Measurements from ENCODE around the gene ZNF384.

ZNF384 gene

DNA sequence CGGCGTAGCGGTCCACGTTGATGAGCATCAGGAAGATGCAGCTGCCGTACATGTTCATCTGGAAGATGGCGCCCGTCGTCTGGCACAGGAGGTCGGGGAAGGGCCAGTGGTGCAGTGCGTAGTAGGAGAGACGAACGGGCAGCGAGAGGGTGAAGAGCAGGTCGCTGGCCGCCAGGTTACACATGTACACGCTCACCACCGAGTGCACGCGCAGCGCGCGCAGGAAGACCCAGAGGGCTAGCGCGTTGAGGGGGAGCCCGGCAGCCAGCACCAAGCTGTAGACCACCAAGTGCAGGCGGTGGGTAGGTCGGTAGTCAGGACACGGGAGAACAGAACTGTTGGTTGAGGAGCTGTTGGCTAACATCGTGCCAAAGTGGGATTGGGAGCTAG lies 68.3 kb downstream of the ZNF384 start:
- no peaks in the 10 kb centered on the region for H3K36me3 ChIP-seq
- no peak overlapping the region for H3K4me3 ChIP-seq (ENCODE audit: low read depth, low read length)
- TF ChIP-seq, protein P1, sequence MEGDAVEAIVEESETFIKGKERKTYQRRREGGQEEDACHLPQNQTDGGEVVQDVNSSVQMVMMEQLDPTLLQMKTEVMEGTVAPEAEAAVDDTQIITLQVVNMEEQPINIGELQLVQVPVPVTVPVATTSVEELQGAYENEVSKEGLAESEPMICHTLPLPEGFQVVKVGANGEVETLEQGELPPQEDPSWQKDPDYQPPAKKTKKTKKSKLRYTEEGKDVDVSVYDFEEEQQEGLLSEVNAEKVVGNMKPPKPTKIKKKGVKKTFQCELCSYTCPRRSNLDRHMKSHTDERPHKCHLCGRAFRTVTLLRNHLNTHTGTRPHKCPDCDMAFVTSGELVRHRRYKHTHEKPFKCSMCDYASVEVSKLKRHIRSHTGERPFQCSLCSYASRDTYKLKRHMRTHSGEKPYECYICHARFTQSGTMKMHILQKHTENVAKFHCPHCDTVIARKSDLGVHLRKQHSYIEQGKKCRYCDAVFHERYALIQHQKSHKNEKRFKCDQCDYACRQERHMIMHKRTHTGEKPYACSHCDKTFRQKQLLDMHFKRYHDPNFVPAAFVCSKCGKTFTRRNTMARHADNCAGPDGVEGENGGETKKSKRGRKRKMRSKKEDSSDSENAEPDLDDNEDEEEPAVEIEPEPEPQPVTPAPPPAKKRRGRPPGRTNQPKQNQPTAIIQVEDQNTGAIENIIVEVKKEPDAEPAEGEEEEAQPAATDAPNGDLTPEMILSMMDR (IDR thresholded peaks at IDR 0.05; ENCODE audit: low read depth, low read length): no peak
- no peak overlapping the region for H3K27ac ChIP-seq
- no peak for DNase-seq
- H3K9me3 ChIP-seq (ENCODE audit: severe bottlenecking): no peaks in the 10 kb centered on the region
- H3K27me3 ChIP-seq (ENCODE audit: insufficient read depth, low read depth, severe bottlenecking): no peaks in the 10 kb centered on the region

DNA sequence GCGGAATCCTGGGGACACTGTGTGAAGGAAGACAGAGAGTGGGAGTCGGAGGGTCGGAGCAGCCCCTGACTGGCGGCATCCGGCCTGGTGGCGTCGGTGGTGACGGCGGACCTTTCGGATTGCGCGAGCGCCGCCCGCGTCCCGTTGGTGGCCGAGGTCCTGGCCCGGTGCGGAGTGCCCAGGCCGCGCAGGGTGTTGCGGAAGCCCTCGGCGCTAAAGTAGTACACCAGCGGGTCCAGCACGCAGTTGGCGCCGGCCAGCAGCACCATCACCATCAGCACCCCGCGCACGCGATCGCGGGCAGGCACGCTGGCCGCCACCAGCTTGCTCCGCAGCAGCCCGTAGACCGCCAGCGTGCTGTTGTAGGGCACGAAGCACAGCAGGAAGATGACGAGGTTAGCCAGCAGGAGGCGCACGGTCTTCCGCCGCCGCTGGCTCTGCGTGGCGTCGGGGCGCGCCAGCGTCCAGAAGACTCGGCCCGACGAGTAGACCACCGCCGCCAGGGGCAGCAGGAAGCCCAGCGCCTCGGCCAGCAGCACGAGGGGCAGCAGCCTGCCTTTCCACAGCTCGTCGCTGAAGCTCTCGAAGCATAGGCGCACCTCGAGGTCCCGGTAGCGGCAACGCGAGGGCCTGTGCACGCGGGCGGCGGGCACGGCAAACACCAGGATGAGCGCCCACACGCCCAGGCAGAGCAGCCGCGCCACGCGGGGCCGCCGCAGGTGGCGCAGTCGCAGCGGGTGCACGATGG lies 68.9 kb downstream of the ZNF384 start:
- no peak overlapping the region for H3K27ac ChIP-seq
- no peaks in the 10 kb centered on the region for H3K27me3 ChIP-seq (ENCODE audit: insufficient read depth, low read depth, severe bottlenecking)
- H3K4me3 ChIP-seq (ENCODE audit: low read depth, low read length): no peak overlapping the region
- no peaks in the 10 kb centered on the region for H3K9me3 ChIP-seq (ENCODE audit: severe bottlenecking)
- no peak for DNase-seq
- TF ChIP-seq, protein P1 (IDR thresholded peaks at IDR 0.05; ENCODE audit: low read depth, low read length): 0 out of 2 replicates have a peak, but pooled peaks have one; percentile 4
- no peaks in the 10 kb centered on the region for H3K36me3 ChIP-seq

DNA sequence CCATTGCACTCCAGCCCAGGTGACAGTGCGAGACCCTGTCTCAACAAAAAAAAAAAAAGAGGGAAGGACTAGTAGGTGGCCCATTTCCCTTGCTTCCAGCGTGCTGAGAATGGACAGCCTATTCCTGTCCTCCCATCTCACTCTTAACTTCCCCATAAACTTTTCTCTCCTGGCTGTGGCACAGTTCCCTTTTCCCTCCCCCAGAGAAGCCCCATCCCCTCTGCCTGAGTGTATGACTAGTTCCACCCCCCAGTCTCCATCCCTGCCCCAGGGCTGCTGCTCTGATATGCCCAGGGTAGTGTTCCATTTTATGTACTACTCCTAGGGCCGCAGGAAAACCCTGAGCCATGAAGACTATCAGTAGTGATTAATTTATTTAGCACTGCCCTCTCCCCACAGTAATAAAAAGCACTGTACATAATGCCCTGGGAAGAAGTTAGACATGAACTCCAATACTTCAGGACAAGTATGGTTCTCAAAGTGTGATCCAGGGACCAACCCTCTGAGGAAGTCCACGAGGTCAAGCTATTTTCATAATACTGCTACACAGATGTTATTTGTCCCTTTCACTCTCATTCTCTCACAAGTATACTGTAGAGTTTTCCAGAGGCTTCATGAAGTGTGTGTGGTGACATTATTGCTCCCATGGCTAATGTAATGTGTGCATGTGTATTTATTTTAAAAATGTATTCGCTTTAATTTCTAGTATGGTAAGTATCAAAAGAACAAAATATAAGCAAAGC lies 70.5 kb downstream of the ZNF384 start:
- no peak for DNase-seq
- Histone ChIP-seq H3K4me3 (ENCODE audit: low read depth, low read length) (no peak overlapping the region), H3K9me3 (ENCODE audit: severe bottlenecking) (no peaks in the 10 kb centered on the region), H3K36me3 (no peaks in the 10 kb centered on the region), H3K27me3 (ENCODE audit: insufficient read depth, low read depth, severe bottlenecking) (no peaks in the 10 kb centered on the region), H3K27ac (no peak overlapping the region)
- TF ChIP-seq, protein P1 (IDR thresholded peaks at IDR 0.05; ENCODE audit: low read depth, low read length): no peak
